MM.1S (cell line): Measurements from ENCODE around the gene PLCH1.

Experiments used
- EZH2 ChIP-seq: fragments of 300-600 bp; sonication (generic); optimal IDR thresholded peaks from 2 replicates; pipeline ENCODE3; 2017; ENCODE audit warnings: low read depth, mild to moderate bottlenecking, antibody characterized with exemption, low read length, mixed read lengths
- EZH2phosphoT487 ChIP-seq: fragments of 300-600 bp; sonication (generic); IDR thresholded peaks from 2 replicates; pipeline ENCODE4 v1.6.1; 2018; ENCODE audit warnings: antibody characterized with exemption, low read length
- TF ChIP-seq, protein P1 (sequence below): fragments of 300-600 bp; sonication (generic); IDR thresholded peaks from 2 replicates; pipeline ENCODE4 v1.5.1; 2016; ENCODE audit warnings: antibody characterized with exemption, low read length, mixed read lengths

DNA sequence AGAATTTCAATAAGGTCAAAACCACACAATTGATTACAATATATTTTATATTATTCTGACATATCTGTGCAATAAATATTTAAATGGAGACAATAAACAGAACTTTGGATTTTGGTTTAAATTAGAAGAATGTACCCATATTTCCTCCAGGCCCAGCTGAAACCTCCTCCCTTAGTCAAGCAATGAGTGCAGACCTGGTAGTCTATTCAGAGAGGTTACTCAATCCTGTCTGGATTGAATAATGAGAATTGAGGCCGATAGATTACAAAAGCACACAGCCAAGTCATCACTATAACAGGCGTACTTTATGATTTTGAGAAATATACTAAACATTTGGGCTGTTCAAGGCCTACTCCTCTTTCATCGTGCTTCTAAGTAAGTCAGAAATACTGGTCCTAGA is 336.9 kb downstream of the PLCH1 start:
- TF ChIP-seq, protein P1, sequence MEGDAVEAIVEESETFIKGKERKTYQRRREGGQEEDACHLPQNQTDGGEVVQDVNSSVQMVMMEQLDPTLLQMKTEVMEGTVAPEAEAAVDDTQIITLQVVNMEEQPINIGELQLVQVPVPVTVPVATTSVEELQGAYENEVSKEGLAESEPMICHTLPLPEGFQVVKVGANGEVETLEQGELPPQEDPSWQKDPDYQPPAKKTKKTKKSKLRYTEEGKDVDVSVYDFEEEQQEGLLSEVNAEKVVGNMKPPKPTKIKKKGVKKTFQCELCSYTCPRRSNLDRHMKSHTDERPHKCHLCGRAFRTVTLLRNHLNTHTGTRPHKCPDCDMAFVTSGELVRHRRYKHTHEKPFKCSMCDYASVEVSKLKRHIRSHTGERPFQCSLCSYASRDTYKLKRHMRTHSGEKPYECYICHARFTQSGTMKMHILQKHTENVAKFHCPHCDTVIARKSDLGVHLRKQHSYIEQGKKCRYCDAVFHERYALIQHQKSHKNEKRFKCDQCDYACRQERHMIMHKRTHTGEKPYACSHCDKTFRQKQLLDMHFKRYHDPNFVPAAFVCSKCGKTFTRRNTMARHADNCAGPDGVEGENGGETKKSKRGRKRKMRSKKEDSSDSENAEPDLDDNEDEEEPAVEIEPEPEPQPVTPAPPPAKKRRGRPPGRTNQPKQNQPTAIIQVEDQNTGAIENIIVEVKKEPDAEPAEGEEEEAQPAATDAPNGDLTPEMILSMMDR: no peak
- no peak for TF ChIP-seq EZH2phosphoT487
- TF ChIP-seq EZH2: no peak
